HFF-Myc (cell line): ENCODE results near the gene IRX4.

Experiments used
- DNase-seq: peaks from one replicate; pipeline ENCODE4 v3.0.0-alpha.2; 2011; ENCODE audit warnings: low read depth; ENCODE audit errors: extremely low read depth
- H3K4me3 ChIP-seq: replicated peaks from 2 replicates; pipeline ENCODE4 v1.5.1; 2011; ENCODE audit warnings: low read depth, mild to moderate bottlenecking, control low read depth, low read length
- CTCF ChIP-seq: IDR thresholded peaks from 2 replicates; pipeline ENCODE4 v1.5.1; 2012; ENCODE audit warnings: mild to moderate bottlenecking, low read depth, low read length, control low read depth; ENCODE audit errors: missing control alignments

IRX4 gene

GRCh38 chr5:1883925-1884677 is 1.4 kb upstream of the IRX4 start:
- DNase-seq, result no peak
- TF ChIP-seq CTCF, result no peak
- no peak overlapping the region for H3K4me3 ChIP-seq

- no peak overlapping the region for H3K4me3 ChIP-seq
- DNase-seq, result no peak
- no peak for TF ChIP-seq CTCF
These were observed 597 bp upstream of the IRX4 start for GRCh38 chr5:1883120-1883924.

- no peak for DNase-seq
- H3K4me3 ChIP-seq, result no peak overlapping the region
- TF ChIP-seq CTCF, result no peak
These were observed 891 bp downstream of the IRX4 start for GRCh38 chr5:1881731-1882336.

- no peak for TF ChIP-seq CTCF
- DNase-seq, result peak; percentile 7
- H3K4me3 ChIP-seq, result no peak overlapping the region
These were observed 1.6 kb downstream of the IRX4 start for GRCh38 chr5:1881098-1881572.

- no peak for TF ChIP-seq CTCF
- H3K4me3 ChIP-seq, result no peak overlapping the region
- no peak for DNase-seq
These were observed 2.2 kb downstream of the IRX4 start for GRCh38 chr5:1880377-1881025.
